NCI-H1417 (cell line): ENCODE data around the gene PTPN14.

Experiments
- DNase-seq, 3 experiments: peaks; one replicate each; lab custom pipeline; 2025; lab: John Stamatoyannopoulos, UW

The PTPN14 gene

DNA sequence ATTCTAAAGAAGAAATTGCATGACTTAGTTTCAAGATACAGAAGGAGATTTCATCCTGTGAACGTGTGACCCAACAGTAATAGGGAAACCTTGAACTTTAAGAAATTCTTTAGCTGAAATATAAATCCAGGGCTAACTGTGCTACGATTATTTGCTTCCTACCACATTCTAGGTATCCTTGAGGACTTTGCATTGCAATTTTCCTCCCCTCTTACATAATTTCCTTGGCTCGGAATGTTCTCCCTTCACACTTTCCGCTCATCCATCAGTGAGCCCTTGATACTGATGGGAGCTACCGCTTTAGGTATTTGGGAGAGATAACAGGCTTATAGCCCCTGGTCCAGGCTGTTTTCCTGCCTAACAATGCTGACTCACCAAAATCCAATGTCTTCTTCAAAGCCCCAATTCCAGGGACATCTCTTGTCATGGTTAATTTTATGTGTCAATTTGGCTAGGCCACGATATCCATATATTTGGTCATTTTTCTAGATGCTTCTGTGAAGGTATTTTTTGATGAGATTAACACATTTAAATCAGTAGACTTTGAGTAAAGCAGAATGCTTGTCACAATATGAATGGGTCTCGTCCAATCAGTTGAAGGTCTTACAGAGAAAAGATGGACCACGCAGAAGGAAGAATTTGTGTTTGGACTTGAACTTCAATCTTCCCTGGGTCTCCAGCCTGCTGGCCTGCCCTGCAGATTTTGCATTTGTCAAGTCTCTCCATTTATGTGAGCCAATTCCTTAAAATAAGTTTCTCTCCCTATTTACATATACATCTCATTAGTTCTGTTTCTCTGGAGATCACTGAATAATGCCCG, 121.2 kb downstream of the PTPN14 start:
- no peak for DNase-seq

DNA sequence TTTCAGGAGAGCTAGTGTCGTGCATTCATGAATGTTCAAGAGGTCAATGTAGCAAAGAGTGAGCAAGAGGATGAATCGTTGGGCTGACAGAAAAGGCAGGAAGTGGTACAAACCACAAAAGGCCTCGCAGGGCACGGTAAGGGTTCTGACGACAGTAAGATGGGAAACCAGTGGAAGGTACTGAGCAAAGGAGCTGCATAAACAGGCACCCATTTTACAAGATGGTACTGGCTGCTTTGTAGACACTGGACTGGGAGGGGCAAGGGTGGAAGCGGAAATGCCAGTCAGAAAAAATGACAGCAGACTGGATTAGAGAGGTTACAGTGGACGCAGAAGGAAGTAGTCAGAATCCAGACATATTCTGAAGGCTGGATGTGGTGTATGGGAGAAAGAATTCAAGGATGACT, 123.5 kb downstream of the PTPN14 start:
- no peak for DNase-seq

DNA sequence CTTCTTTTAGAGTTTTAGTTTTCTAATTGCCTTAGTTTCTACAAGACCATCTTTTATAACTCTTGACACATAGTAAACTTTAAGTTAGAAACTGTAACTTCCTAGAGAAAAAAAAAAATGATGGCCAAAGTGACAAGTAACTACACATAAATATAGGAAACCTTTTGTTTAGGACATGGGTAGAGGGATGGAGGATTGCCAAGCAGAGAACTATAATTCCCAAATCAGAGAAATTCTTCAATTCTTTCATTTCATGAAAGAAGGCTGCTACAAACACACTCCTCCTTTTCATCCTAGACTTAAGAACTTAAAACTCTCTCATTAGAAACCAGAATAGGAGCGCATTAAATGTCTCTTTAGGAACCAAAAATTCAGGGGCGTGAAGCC, 125.0 kb downstream of the PTPN14 start:
- no peak for DNase-seq

DNA sequence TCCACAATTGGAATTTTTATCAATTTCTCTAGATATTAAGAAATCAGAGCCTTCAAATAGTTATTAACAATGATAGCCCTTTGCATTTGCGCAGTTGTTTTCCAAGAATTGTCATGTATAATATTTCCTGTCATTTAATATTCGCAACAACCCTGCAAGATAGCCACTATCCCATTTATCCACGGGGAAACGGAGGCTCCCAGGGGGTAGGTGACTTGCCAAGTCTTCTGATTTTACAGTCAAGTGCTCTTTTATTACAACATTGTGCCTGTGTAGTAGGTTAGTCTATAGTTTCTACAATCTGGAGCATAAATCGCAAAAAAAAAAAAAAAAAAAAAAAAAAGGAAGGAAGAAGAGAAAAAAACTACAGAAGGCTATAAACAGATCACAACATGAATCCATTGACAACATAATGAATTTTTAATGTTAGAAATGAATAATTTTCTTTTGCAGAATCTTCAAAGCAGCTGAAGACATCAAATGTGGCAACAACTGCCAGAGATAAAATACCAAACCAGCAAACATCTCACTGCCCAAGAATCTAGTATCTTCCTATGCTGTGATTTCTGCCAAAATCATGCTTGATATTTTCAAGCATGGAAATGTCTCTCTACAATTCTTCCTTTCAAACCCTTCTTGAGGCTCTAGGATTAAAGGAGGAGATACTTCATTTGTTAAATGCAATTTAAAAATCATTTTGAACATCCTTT, 125.5 kb downstream of the PTPN14 start:
- no peak for DNase-seq

DNA sequence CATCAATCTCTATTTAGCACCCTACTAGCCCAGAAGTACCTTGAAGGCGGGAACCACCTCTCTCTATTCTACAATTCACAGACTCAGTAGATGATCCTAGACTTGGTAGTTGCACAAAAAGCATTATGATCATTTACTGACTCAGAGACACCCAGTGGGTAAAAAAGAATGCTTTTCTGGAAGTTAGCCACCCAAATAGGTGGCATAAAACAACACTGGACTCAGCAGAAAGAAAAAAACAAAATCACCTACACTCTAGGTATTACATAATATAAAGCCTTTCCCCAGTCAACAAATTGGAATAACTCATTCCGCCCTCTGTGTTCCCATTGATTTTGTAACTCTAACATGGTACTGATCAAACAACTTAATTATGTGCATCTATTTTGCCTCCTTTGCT, 126.3 kb downstream of the PTPN14 start:
- no peak for DNase-seq

DNA sequence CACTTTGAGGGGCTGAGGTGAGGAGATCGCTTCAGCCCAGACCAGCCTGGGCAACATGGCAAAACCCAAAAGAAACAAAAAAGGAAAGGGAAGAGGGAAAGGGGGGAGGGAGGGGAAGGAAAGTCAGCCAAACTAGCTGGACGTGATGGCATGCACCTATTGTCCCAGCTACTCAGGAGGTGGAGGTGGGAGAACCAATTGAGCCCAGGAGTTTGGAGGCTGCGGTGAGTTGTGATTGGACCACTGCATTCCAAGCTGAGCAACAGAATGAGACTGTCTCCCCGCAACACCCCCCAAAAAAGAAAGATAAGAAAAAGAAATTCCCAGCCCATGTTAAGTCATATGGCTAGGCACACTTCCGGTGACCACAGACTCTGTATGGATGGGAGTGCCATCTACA, 128.4 kb downstream of the PTPN14 start:
- no peak for DNase-seq

DNA sequence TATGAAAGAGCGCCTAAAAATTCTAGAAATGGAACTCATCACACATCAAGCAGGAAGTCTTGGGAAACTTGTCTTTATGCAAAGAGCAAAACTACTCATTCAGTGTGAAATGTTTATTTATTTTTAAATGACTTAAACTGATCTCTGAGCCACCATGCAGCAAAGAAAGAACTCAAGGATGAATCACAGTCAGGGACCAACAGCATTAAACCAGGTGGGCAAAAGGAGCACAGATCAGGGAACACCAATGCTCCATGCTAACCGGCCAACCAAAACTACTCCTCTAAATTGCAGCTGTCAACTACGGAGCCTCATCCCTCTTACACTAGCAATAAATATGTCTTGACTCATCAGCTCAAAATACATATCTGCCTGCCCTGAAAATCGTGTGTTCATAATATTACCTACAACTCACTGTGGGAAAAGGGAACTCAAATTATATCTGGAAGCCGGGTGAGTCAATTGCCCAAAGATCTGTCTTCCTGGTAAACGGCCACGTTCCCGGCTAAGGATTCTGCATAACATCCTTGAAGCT, 129.2 kb downstream of the PTPN14 start:
- DNase-seq: no peak

DNA sequence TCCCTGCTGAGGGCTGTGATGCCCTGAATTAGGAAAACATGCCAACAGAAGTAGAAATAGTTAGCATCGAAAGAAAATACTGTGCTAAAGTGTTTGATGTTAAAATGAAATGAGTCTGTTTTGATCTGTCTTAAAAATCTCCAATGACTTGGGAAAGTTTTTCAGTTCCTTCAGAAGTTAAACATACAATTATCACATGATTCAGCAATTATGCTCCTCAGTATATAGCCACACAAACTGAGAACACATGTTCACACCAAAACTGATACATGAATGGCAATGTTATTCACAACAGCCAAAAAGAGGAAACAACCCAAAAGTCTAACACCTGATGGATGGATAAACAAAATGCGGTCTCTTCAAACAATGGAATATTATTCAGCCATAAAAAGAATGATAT, 130.6 kb downstream of the PTPN14 start:
- DNase-seq: no peak

DNA sequence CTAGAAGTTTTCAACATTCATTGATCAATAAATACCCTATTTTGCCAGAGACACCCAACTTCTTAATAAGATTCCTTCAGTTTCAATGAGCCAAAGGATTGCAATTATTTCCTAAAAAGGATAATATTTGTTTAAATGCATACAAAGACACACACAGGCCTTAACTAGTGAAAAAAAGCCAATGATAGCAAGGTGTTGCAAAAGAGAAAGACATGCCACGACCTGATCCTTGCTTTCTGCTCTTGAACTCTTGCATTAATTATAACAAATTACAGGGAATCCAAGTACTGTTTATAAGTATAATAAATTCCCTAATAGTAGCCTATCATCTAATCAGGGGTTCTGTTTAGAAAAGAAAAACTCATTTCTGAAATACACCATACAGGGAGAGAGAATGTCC, 131.1 kb downstream of the PTPN14 start:
- peak in 1 of 3 experiments; percentile 6 for DNase-seq

DNA sequence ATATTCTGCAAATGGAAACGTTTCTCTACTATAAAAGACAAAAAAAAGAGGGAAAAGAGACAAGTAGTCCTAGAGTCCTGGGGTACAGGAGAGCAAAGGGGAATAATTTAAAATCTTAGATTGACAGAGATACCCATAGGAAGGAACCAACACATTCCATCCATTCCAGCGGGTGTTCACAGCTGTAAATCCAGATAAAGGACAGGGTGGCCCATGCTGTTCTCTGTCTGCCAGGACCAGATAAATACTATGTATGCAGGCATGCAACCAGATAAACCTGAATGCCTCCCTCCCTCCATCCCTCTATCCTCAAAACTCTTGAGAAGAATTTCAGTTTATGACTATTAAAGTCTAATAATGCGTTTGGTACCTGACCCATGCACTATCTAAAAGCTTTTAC, 131.8 kb downstream of the PTPN14 start:
- DNase-seq: no peak

DNA sequence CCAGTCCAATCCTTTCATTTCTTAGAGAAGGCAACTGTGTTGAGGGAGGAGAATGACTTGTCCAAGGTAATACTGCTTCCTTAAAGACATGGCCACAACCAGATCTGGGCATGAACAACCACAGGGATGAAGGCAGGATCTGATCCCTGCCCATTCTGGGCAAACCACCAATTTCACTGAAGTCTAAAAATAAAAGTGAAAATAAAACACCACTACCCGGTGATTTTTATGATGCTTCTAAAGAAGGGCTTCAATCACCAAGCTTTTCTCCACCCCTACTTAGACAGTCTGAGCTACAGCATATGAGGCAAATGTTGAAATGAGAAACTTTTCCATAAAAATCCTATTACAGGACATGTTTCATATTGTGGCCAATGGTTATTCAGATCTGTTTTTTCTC, 133.0 kb downstream of the PTPN14 start:
- no peak for DNase-seq

DNA sequence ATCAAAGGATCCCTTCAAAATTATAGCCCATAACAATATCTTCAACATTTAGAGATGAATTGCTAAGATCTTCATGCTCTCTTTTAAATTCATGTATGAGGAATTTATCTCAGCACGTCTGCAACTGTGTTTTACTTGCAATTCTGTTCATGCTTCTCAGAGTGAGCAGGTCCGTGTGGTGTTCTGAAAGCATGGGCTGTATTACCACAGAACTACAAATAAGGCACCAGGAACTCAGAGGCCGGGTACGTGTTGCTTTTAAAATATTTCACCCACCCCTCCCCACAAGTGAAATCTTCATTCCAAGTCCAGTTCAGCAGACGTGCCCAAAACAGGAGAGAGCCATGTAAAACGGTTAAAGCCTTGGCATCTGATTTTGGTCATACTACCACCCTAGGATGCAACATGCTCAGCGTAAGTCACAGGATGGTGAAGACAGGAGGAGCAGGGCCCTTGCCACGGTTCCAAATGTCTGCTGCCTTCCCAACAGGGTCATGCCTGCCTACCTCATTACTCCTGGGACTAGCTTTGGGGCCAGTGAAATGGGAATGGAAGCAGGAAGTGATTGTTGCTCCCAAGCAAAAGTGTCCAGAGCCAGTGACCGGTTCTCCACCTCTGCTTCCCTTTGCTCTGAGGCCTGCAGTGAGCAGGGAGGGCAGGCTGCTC, 133.7 kb downstream of the PTPN14 start:
- no peak for DNase-seq

DNA sequence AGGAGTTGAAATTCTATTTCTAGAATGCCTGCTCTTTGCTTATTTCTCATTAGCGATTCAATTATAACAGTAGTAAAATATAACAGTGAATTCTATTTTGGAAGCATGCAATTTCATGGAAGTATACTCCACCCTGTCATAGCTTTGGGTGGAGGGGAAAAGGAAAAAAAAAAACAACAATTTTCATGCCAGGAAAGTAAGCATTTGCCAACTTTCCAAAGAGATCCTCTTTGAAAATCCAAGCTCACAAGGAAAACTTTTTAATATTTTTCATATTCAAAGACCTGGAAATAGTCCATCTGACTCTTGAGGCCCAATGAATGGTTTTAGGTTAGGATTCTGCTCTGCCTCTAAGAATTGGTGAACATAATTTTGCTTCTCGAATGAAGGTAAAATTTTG, 134.5 kb downstream of the PTPN14 start:
- no peak for DNase-seq

DNA sequence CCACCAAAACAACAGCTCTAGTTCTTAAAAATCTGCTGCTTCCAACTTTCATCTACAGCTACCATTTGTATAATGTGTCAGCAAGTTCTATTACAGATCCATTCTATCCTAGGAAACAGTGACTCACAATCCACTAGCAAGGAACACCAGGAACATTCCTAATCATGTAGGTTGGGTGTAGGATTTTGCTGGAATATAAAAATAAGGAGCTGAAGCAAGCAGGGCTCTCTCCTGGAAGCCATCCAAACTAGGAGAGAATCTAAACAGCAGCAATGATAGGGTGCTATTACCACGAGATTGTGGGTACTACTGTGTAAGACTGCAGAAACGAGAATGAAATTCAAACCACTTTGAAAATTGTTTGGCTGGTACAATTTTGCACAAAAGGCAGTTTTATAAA, 135.0 kb downstream of the PTPN14 start:
- peak in 1 of 3 experiments; percentile 21 for DNase-seq

DNA sequence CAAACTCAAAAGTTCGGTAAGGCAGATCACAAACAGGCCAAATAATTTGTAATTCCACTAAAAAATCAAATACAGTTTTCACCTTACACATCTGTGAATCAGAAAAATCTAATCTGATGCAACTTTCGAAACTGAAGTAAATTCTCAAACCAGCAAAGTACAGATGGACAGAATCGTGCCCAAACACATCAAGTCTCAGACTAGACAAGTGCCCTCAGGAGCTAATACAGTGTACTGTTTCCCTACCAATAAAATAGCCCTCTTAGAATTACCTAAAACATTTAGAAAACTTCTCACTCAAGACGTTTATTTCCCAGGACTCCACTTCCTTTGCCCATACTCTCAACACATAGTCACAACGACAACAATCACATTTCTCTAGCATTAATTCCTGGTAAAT, 136.3 kb downstream of the PTPN14 start:
- no peak for DNase-seq

DNA sequence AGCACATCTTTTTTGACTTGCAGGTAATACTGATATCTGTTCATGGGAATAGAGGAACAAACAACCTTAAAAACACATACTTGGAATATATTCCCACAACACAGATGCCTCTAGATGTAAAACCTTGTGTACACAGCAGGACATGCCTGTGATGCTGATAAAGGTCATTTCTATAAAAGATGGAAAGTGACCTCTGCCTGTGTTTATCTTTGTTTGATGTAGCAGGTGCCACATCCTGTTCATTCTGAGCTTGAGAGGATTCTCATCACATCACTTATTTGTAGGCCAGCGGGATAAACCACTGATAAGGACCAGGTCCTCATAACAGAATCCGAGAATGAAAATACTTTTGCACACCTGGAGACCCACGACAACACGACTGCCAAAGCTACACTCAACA, 136.7 kb downstream of the PTPN14 start:
- DNase-seq: peak in 1 of 3 experiments; percentile 39

DNA sequence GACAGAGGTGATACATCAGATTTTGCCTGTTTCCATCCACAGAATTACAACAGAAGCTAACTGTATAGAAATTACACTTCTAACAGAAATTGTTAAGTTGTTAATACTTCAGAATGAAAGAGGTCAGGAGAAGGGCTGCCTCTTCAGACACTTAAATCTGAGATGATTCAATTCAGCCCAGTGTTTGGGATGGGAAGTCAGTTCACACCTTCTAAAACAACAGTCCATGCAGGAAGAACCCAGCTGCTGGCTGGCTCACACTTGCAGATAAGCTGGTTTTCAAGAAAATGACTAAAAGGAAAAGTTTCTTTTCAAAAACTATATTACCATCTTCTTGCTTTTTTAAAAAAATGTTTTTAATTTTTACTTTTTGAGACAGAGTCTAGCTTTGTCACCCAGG, 138.1 kb downstream of the PTPN14 start:
- DNase-seq: no peak

DNA sequence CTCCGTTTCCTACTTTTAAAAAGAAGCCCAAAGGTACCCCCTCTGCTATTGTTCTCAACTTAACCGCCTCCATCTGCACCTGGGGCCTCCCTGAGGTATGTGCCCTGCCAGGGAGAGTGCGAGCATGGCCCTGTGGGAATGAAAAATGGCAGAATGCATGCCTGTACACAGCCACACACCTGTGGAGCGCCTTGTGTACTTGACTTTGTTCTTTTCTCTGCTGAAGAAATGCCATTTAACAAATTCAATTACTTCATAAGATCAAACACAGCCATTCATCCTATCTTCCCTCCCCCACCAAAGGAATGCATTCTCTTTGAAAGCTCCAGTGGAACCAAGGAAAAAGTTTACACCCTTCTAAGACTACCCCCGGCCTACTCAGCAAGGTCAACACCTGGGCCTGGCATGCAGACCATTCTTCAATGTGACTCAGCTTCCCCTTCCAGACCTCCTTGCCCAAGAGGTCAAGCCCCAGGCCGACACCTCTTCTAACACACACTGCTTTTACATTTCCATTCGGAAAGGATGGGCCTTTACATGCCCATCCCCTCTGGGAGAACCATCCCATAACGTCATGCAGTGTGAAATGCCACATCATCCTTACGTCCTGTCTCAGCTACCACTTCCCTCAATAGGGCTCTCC, 146.7 kb downstream of the PTPN14 start:
- DNase-seq: no peak

DNA sequence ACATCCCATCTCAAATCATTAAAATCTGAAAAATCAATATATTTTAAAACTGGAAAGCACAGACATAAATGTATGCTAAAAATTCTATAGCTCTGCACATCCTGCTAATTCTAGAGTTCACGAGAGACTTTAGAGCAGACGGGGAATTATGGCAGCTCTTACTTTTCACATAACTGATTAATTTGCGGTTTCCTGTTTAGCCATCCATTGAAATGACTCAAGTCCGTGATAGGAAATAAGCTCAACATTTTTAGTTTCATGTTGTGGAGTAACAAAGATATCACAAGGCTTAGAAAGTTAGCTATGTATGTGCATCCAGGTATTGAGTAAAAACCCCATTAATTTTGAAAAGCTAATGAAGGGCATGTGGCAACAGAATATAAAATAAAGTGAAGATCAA, 147.2 kb downstream of the PTPN14 start:
- DNase-seq: no peak

DNA sequence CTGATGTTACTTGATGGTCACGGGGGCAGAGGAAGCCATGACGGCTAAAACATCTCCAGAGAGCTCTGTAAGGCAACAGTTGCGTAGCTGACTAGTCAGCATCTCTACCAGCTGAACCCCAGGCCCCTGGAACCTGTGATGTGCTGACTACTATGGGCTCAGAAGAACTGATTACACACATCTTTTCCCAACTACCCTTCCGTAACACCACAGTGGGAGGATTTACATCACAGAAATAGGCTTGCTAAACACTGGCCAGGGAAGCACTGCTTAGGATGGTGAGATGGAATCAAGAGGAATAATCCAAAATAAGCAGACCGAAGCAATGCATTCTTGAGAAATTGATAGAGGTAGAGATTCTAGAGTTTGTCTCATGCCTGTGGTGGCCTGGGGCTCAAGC, 148.0 kb downstream of the PTPN14 start:
- DNase-seq: no peak

DNA sequence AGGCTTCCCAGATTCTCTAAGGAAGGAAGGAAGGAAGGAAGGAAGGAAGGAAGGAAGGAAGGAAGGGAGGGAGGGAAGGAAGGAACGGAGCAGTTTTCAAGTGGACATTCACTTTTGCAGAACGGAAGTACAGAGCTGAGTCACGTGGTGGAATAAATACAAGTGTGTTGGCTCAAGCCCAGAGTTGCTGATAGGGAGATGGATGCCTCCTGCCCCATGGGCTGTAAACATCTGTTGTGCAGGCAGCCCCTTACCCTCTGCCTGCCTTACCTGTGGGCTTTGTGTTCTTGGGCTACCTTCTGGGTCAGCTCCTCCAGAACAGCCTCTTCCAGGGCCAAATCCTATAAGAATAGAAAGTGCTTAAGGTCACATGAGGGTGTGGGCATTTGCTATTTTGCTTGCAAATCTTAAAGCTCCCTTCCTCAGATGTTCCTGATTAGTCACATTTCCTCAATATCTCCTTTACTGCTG, 148.8 kb downstream of the PTPN14 start:
- no peak for DNase-seq

DNA sequence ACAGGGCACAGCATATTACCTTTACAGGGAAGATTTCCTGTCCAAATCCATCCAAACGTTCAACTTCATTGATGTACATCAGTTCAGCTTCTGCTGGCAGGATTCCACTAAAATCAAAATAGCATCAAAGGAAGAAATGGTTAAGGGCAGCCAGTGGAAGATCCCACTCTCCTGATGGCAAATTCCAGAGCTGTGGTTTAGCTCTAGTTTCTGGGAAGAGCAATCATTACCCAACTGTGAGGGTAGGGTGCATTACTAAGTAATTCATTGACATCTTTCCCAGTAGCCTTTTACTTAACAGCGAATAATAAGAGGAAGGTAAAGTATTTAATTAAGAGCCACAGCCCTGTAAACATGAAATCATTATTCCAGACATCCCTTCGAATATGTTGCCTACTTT, 149.7 kb downstream of the PTPN14 start:
- no peak for DNase-seq
